GM23338 (cell line): ENCODE data around the gene DIO2. TPM values are rescaled to one million over a fixed set of nuclear protein-coding genes. Genes with fewer than 3 reads are reported as not detected.

Experiments
- ATAC-seq: fragments of 200-7000 bp; cut with Tn5 transposase; 3 replicates; pipeline ENCODE4 v1.9.1; 2020
- DNase-seq: peaks from one replicate; pipeline ENCODE4 v3.0.0-alpha.2; 2015; ENCODE audit warnings: low spot score
- H2AFZ ChIP-seq: fragments of 200-600 bp; sonication (generic); 2 replicates; pipeline ENCODE4 v1.8.0; 2016; ENCODE audit warnings: antibody characterized with exemption, mild to moderate bottlenecking, moderate library complexity
- H3F3A ChIP-seq: fragments of 200-600 bp; sonication (generic); replicated peaks from 2 replicates; pipeline ENCODE4 v1.8.0; 2017; ENCODE audit warnings: antibody characterized with exemption, mixed run types, low read depth
- H3K27ac ChIP-seq: fragments of 200-600 bp; sonication (generic); 2 replicates; pipeline ENCODE4 v1.6.1; 2016; ENCODE audit warnings: low read depth
- H3K27me3 ChIP-seq: fragments of 200-600 bp; sonication (generic); 2 replicates; pipeline ENCODE4 v1.8.0; 2016; ENCODE audit warnings: mild to moderate bottlenecking, mixed run types, moderate library complexity; ENCODE audit not compliant: insufficient read depth
- H3K36me3 ChIP-seq: fragments of 200-600 bp; sonication (generic); 2 replicates; pipeline ENCODE4 v1.8.0; 2016; ENCODE audit warnings: mild to moderate bottlenecking; ENCODE audit not compliant: insufficient read depth
- H3K4me1 ChIP-seq: fragments of 200-600 bp; sonication (generic); 2 replicates; pipeline ENCODE4 v1.8.0; 2016; ENCODE audit warnings: mild to moderate bottlenecking, moderate library complexity; ENCODE audit not compliant: insufficient read depth
- H3K4me2 ChIP-seq: fragments of 200-600 bp; sonication (generic); 2 replicates; pipeline ENCODE4 v1.7.1; 2017; ENCODE audit warnings: mixed run types
- H3K4me3 ChIP-seq: fragments of 200-600 bp; sonication (generic); 2 replicates; pipeline ENCODE4 v1.6.1; 2016; ENCODE audit warnings: mixed run types
- H3K79me2 ChIP-seq: fragments of 200-600 bp; sonication (generic); replicated peaks from 2 replicates; pipeline ENCODE4 v1.8.0; 2017; ENCODE audit warnings: mild to moderate bottlenecking; ENCODE audit not compliant: insufficient read depth
- H3K9me2 ChIP-seq: fragments of 200-600 bp; sonication (generic); 2 replicates; pipeline ENCODE4 v1.8.0; 2017; ENCODE audit not compliant: insufficient read depth
- H4K20me1 ChIP-seq: fragments of 200-600 bp; sonication (generic); replicated peaks from 2 replicates; pipeline ENCODE4 v1.8.0; 2017; ENCODE audit warnings: mild to moderate bottlenecking; ENCODE audit not compliant: insufficient read depth
- H3K27ac Mint-ChIP-seq: 2 replicates; pipeline ENCODE4 v1.8.0; 2020; ENCODE audit warnings: inconsistent platforms, mild to moderate bottlenecking, moderate library complexity, mixed read lengths
- H3K27me3 Mint-ChIP-seq: 3 replicates; pipeline ENCODE4 v1.8.0; 2022; ENCODE audit warnings: low read depth, mild to moderate bottlenecking, moderate library complexity, mixed read lengths, inconsistent platforms; ENCODE audit not compliant: insufficient read depth, poor library complexity
- H3K36me3 Mint-ChIP-seq: 3 replicates; pipeline ENCODE4 v1.8.0; 2021; ENCODE audit warnings: low read depth, mild to moderate bottlenecking, inconsistent platforms, moderate library complexity, mixed read lengths
- H3K4me1 Mint-ChIP-seq: 3 replicates; pipeline ENCODE4 v1.8.0; 2020; ENCODE audit warnings: mild to moderate bottlenecking, inconsistent platforms, mixed read lengths
- H3K4me3 Mint-ChIP-seq: 3 replicates; pipeline ENCODE4 v1.8.0; 2021; ENCODE audit warnings: moderate library complexity, mild to moderate bottlenecking, inconsistent platforms, mixed read lengths
- H3K9me3 Mint-ChIP-seq: 3 replicates; pipeline ENCODE4 v1.8.0; 2020; ENCODE audit warnings: moderate library complexity, mild to moderate bottlenecking, inconsistent platforms, mixed read lengths
- CREB1 ChIP-seq: fragments of 250-450 bp; sonication (Bioruptor Pico); IDR thresholded peaks from 2 replicates; pipeline ENCODE4 v1.5.0; 2020; ENCODE audit warnings: low read depth, mild to moderate bottlenecking, moderate library complexity
- CTCF ChIP-seq, 2 experiments: fragments of 200-600 bp in 1 of 2; sonication (generic) in 1 of 2; conservative IDR thresholded peaks; 2 replicates each; pipeline versions ENCODE4 v1.5.1 to v1.6.1; 2016 to 2017; ENCODE audit warnings: antibody characterized with exemption in 2 of 2, low read depth in 2 of 2, mild to moderate bottlenecking in 2 of 2, moderate library complexity in 1 of 2
- ETS1 ChIP-seq: IDR thresholded peaks from 2 replicates; pipeline ENCODE4 v1.6.1; 2016; ENCODE audit warnings: antibody characterized with exemption
- EZH2 ChIP-seq: fragments of 200-600 bp; sonication (generic); IDR thresholded peaks from one replicate; pipeline ENCODE4 v1.8.0; 2017; ENCODE audit warnings: antibody characterized with exemption, mild to moderate bottlenecking, low read depth; ENCODE audit not compliant: unreplicated experiment
- EZH2phosphoT487 ChIP-seq: fragments of 200-600 bp; sonication (generic); IDR thresholded peaks from one replicate; pipeline ENCODE4 v1.8.1; 2018; ENCODE audit warnings: antibody characterized with exemption; ENCODE audit not compliant: unreplicated experiment
- JUNB ChIP-seq: IDR thresholded peaks from one replicate; pipeline ENCODE4 v1.6.1; 2016; ENCODE audit warnings: antibody characterized with exemption; ENCODE audit not compliant: unreplicated experiment
- POLR2AphosphoS5 ChIP-seq: IDR thresholded peaks from 2 replicates; pipeline ENCODE4 v1.6.1; 2016; ENCODE audit warnings: antibody characterized with exemption, low read depth
- REST ChIP-seq: IDR thresholded peaks from one replicate; pipeline ENCODE4 v1.6.1; 2018; ENCODE audit warnings: antibody characterized with exemption; ENCODE audit not compliant: unreplicated experiment
- ZNF462 ChIP-seq: fragments of 250-450 bp; sonication (Bioruptor Pico); IDR thresholded peaks from 2 replicates; pipeline ENCODE4 v1.5.0; 2020; ENCODE audit warnings: mild to moderate bottlenecking, moderate library complexity
- polyA plus RNA-seq: library from polyadenylated mRNA; unstranded; fragments of >200 nt; fragmentation: Nextera tagmentation; extraction: Ambion mirVana; gene quantifications from 2 replicates; pipeline ENCODE4 v1.2.1, GENCODE V29; 2016
- total RNA-seq: library from RNA; depleted of rRNA; stranded (reverse); fragments of >200 nt; shearing (Covaris generic); gene quantifications from 2 replicates; pipeline ENCODE4 v1.2.3, GENCODE V29; 2014

DIO2 gene
- total and polyA plus RNA-seq, 2 experiments from 2014 or later, result 0.05 to 0.17 TPM

GRCh38 chr14:80176893-80177292, 34.4 kb downstream of the DIO2 start:
- DNase-seq (no peak), ATAC-seq (no peak)
- H3K27me3 Mint-ChIP-seq, result no peaks in the 10 kb centered on the region

More at GRCh38 chr14:80176893-80177292, 34.4 kb downstream of the DIO2 start:
- Histone ChIP-seq H3K4me3 (no peak overlapping the region), H3F3A (no peaks in the 10 kb centered on the region), H3K27me3 (no peaks in the 10 kb centered on the region), H3K4me2 (no peak overlapping the region), H3K9me2 (0 out of 2 replicates have a peak, but pooled peaks cover 6% of the 10 kb centered on the region), H2AFZ (no peak overlapping the region), H3K27ac (no peak overlapping the region), H3K36me3 (no peaks in the 10 kb centered on the region), H3K4me1 (no peaks in the 10 kb centered on the region), H3K79me2 (no peaks in the 10 kb centered on the region), H4K20me1 (no peaks in the 10 kb centered on the region)
- Mint-ChIP-seq H3K36me3 (no peaks in the 10 kb centered on the region), H3K4me1 (peaks cover 4% of the 10 kb centered on the region; the same call in 2 of the 3 replicates), H3K9me3 (no peaks in the 10 kb centered on the region), H3K27ac (no peak overlapping the region), H3K4me3 (no peak overlapping the region)
- TF ChIP-seq ETS1, result no peak
- TF ChIP-seq CREB1 (CRISPR knock-in tag), result no peak
- no peak for TF ChIP-seq ZNF462 (CRISPR knock-in tag)
- TF ChIP-seq EZH2phosphoT487, result no peak
- no peak for TF ChIP-seq EZH2
- TF ChIP-seq CTCF (conservative IDR thresholded peaks at IDR 0.05; ENCODE audit: low read depth in 2 of 2), result no peak
- TF ChIP-seq POLR2AphosphoS5, result no peak
- no peak for TF ChIP-seq REST
- no peak for TF ChIP-seq JUNB
